Astrocyte (in vitro differentiated cells and primary cell): Measurements from ENCODE around the gene NDUFA5. TPM values are rescaled to one million over a fixed set of nuclear protein-coding genes. Genes with fewer than 3 reads are reported as not detected.

Experiments used
- DNase-seq: peaks from one replicate; pipeline ENCODE4 v3.0.0-alpha.2; 2010; ENCODE audit warnings: low read depth
- FAIRE-seq: peaks from 2 replicates; lab custom pipeline; 2011; peaks lifted over from hg19 to GRCh38; lab: Jason Lieb, UNC
- H2AFZ ChIP-seq: 2 replicates; pipeline ENCODE4 v1.6.0; 2012; ENCODE audit warnings: low read depth, low read length, inconsistent platforms
- H3K27ac ChIP-seq: 2 replicates; pipeline ENCODE4 v1.5.1; 2011; ENCODE audit warnings: low read depth, low read length, inconsistent platforms
- H3K27me3 ChIP-seq: 2 replicates; pipeline ENCODE4 v1.6.0; 2011; ENCODE audit warnings: low read length, inconsistent platforms; ENCODE audit not compliant: insufficient read depth
- H3K36me3 ChIP-seq: 2 replicates; pipeline ENCODE4 v1.5.1; 2011; ENCODE audit warnings: low read length, inconsistent platforms; ENCODE audit not compliant: insufficient read depth
- H3K4me1 ChIP-seq: 2 replicates; pipeline ENCODE4 v1.5.1; 2011; ENCODE audit warnings: low read length, inconsistent platforms; ENCODE audit not compliant: insufficient read depth
- H3K4me2 ChIP-seq: 2 replicates; pipeline ENCODE4 v1.6.0; 2012; ENCODE audit warnings: low read length, inconsistent platforms
- H3K4me3 ChIP-seq: 2 replicates; pipeline ENCODE4 v1.5.1; 2011; ENCODE audit warnings: low read depth, mild to moderate bottlenecking, low read length, inconsistent platforms; ENCODE audit not compliant: insufficient read depth
- H3K79me2 ChIP-seq: 2 replicates; pipeline ENCODE4 v1.6.0; 2012; ENCODE audit warnings: mild to moderate bottlenecking, low read length, inconsistent platforms; ENCODE audit not compliant: insufficient read depth
- H3K9ac ChIP-seq: 2 replicates; pipeline ENCODE4 v1.6.0; 2012; ENCODE audit warnings: mild to moderate bottlenecking, low read length, inconsistent platforms
- H3K9me3 ChIP-seq: 2 replicates; pipeline ENCODE4 v1.5.1; 2012; ENCODE audit warnings: low read depth, mild to moderate bottlenecking, low read length, inconsistent platforms; ENCODE audit not compliant: insufficient read depth
- H4K20me1 ChIP-seq: 2 replicates; pipeline ENCODE4 v1.6.0; 2012; ENCODE audit warnings: low read length, inconsistent platforms; ENCODE audit not compliant: insufficient read depth
- H3K27ac Mint-ChIP-seq: one replicate; pipeline ENCODE4 v1.8.0; 2021; ENCODE audit warnings: mild to moderate bottlenecking, mixed read lengths; ENCODE audit not compliant: unreplicated experiment
- H3K27me3 Mint-ChIP-seq: one replicate; pipeline ENCODE4 v1.8.0; 2021; ENCODE audit warnings: low read depth, mixed read lengths; ENCODE audit not compliant: unreplicated experiment
- H3K36me3 Mint-ChIP-seq: one replicate; pipeline ENCODE4 v1.8.0; 2021; ENCODE audit warnings: low read depth, mixed read lengths; ENCODE audit not compliant: unreplicated experiment
- H3K4me1 Mint-ChIP-seq: one replicate; pipeline ENCODE4 v1.8.0; 2021; ENCODE audit warnings: low read depth, mixed read lengths; ENCODE audit not compliant: unreplicated experiment
- H3K4me3 Mint-ChIP-seq: one replicate; pipeline ENCODE4 v1.8.0; 2021; ENCODE audit warnings: mild to moderate bottlenecking, moderate library complexity, mixed read lengths; ENCODE audit not compliant: unreplicated experiment
- H3K9me3 Mint-ChIP-seq: one replicate; pipeline ENCODE4 v1.8.0; 2021; ENCODE audit warnings: mild to moderate bottlenecking, mixed read lengths; ENCODE audit not compliant: unreplicated experiment
- CTCF ChIP-seq: IDR thresholded peaks from 2 replicates; pipeline ENCODE4 v1.5.1; 2011; ENCODE audit warnings: low read depth, mild to moderate bottlenecking, inconsistent platforms, low read length, moderate library complexity; ENCODE audit not compliant: insufficient read depth
- EZH2 ChIP-seq: IDR thresholded peaks from 2 replicates; pipeline ENCODE4 v1.6.1; 2012; ENCODE audit warnings: mild to moderate bottlenecking, low read length, inconsistent platforms; ENCODE audit not compliant: insufficient read depth
- total RNA-seq: library from RNA; stranded (reverse); gene quantifications from 2 replicates; pipeline ENCODE4 v1.2.1, GENCODE V29; 2021

NDUFA5 gene
- total RNA-seq, 1 donor from 2014 or later, result 48.9 TPM

GRCh38 chr7:123588376-123588775, 30.8 kb upstream of the NDUFA5 start:
- H3K27ac ChIP-seq, result no peak overlapping the region
- no peak for FAIRE-seq

GRCh38 chr7:123583821-123584220, 26.2 kb upstream of the NDUFA5 start:
- no peak overlapping the region for H3K4me3 Mint-ChIP-seq

More at GRCh38 chr7:123588376-123588775, 30.8 kb upstream of the NDUFA5 start:
- H3K4me1 Mint-ChIP-seq, result no peaks in the 10 kb centered on the region
- H3K36me3 ChIP-seq, result no peaks in the 10 kb centered on the region
- H3K36me3 Mint-ChIP-seq, result no peaks in the 10 kb centered on the region
- no peak overlapping the region for H3K4me3 Mint-ChIP-seq
- H2AFZ ChIP-seq, result no peak overlapping the region
- H4K20me1 ChIP-seq, result no peaks in the 10 kb centered on the region
- no peaks in the 10 kb centered on the region for H3K79me2 ChIP-seq
- H3K27me3 ChIP-seq, result no peaks in the 10 kb centered on the region
- no peak overlapping the region for H3K9ac ChIP-seq
- no peak overlapping the region for H3K4me2 ChIP-seq
- H3K9me3 Mint-ChIP-seq, result no peaks in the 10 kb centered on the region
- DNase-seq, result no peak
- no peaks in the 10 kb centered on the region for H3K27me3 Mint-ChIP-seq
- no peaks in the 10 kb centered on the region for H3K9me3 ChIP-seq
- TF ChIP-seq CTCF (no peak), EZH2 (no peak)
- H3K27ac Mint-ChIP-seq, result no peak overlapping the region
- no peaks in the 10 kb centered on the region for H3K4me1 ChIP-seq
- no peak overlapping the region for H3K4me3 ChIP-seq

More at GRCh38 chr7:123583821-123584220, 26.2 kb upstream of the NDUFA5 start:
- H3K79me2 ChIP-seq, result no peaks in the 10 kb centered on the region
- H3K4me1 ChIP-seq, result no peaks in the 10 kb centered on the region
- peaks cover 3% of the 10 kb centered on the region for H3K27me3 ChIP-seq
- TF ChIP-seq EZH2 (no peak), CTCF (no peak)
- H2AFZ ChIP-seq, result no peak overlapping the region
- H3K9ac ChIP-seq, result no peak overlapping the region
- DNase-seq (no peak), FAIRE-seq (no peak)
- no peaks in the 10 kb centered on the region for H4K20me1 ChIP-seq
- Mint-ChIP-seq H3K36me3 (no peaks in the 10 kb centered on the region), H3K4me1 (peaks cover 3% of the 10 kb centered on the region), H3K27me3 (no peaks in the 10 kb centered on the region), H3K27ac (no peak overlapping the region), H3K9me3 (no peaks in the 10 kb centered on the region)
- no peaks in the 10 kb centered on the region for H3K9me3 ChIP-seq
- H3K4me2 ChIP-seq, result no peak overlapping the region
- H3K4me3 ChIP-seq, result no peak overlapping the region
- H3K27ac ChIP-seq, result no peak overlapping the region
- no peaks in the 10 kb centered on the region for H3K36me3 ChIP-seq
